Mesenchymal stem cell (in vitro differentiated cells and primary cell): ENCODE measurements around the gene GTPBP8.

Experiments
- DNase-seq: peaks from one replicate; pipeline ENCODE4 v3.0.0-alpha.2; 2013
- H2AFZ ChIP-seq: one replicate; pipeline ENCODE4 v1.6.1; 2013; ENCODE audit warnings: low read depth, mild to moderate bottlenecking, control low read depth, inconsistent platforms, low read length, moderate library complexity
- H2AK5ac ChIP-seq: 2 replicates; pipeline ENCODE4 v1.6.1; 2013; ENCODE audit warnings: low read length, moderate library complexity, mild to moderate bottlenecking, inconsistent platforms; ENCODE audit not compliant: severe bottlenecking
- H2BK120ac ChIP-seq: one replicate; pipeline ENCODE4 v1.6.1; 2013; ENCODE audit warnings: low read depth, mild to moderate bottlenecking, inconsistent platforms, low read length, moderate library complexity
- H2BK12ac ChIP-seq, 2 experiments: one replicate each; pipeline ENCODE4 v1.6.1; 2013; ENCODE audit warnings: inconsistent platforms in 2 of 2, low read length in 2 of 2, mild to moderate bottlenecking in 2 of 2, moderate library complexity in 2 of 2, control low read depth in 1 of 2
- H2BK15ac ChIP-seq: one replicate; pipeline ENCODE4 v1.6.1; 2013; ENCODE audit warnings: mild to moderate bottlenecking, low read depth, inconsistent platforms; ENCODE audit not compliant: poor library complexity, severe bottlenecking
- H2BK5ac ChIP-seq: 2 replicates; pipeline ENCODE4 v1.6.1; 2013; ENCODE audit warnings: low read depth, mild to moderate bottlenecking, low read length, control low read depth, inconsistent platforms; ENCODE audit not compliant: poor library complexity, severe bottlenecking
- H3K14ac ChIP-seq, 2 experiments: one replicate each; pipeline ENCODE4 v1.6.1; 2013; ENCODE audit warnings: inconsistent platforms in 2 of 2, low read length in 2 of 2, control low read depth in 1 of 2, mild to moderate bottlenecking in 1 of 2, moderate library complexity in 1 of 2
- H3K18ac ChIP-seq, 2 experiments: one replicate each; pipeline ENCODE4 v1.6.1; 2013; ENCODE audit warnings: inconsistent platforms in 2 of 2, low read length in 2 of 2, control low read depth in 1 of 2, low read depth in 1 of 2, mild to moderate bottlenecking in 1 of 2
- H3K23ac ChIP-seq, 2 experiments: one replicate each; pipeline ENCODE4 v1.6.1; 2013; ENCODE audit warnings: inconsistent platforms in 2 of 2, low read length in 2 of 2, mild to moderate bottlenecking in 2 of 2, moderate library complexity in 2 of 2, control low read depth in 1 of 2
- H3K27ac ChIP-seq: 2 replicates; pipeline ENCODE4 v1.5.1; 2013; ENCODE audit warnings: mild to moderate bottlenecking, moderate library complexity, low read length, control low read depth, inconsistent platforms; ENCODE audit not compliant: poor library complexity, severe bottlenecking
- H3K27me3 ChIP-seq, 2 experiments: 2 replicates each; pipeline versions ENCODE4 v1.6.1 to v1.7.0; 2013; ENCODE audit warnings: low read length in 2 of 2, mild to moderate bottlenecking in 2 of 2, moderate library complexity in 2 of 2, control low read depth in 1 of 2, inconsistent platforms in 1 of 2; ENCODE audit not compliant: control insufficient read depth in 1 of 2, insufficient read depth in 1 of 2
- H3K36me3 ChIP-seq, 2 experiments: 2 replicates each; pipeline versions ENCODE4 v1.6.1 to v1.7.0; 2013; ENCODE audit warnings: low read length in 2 of 2, control low read depth in 1 of 2, inconsistent platforms in 1 of 2, low read depth in 1 of 2, mild to moderate bottlenecking in 1 of 2; ENCODE audit not compliant: insufficient read depth in 2 of 2, control insufficient read depth in 1 of 2
- H3K4ac ChIP-seq, 2 experiments: one replicate each; pipeline ENCODE4 v1.6.1; 2013; ENCODE audit warnings: inconsistent platforms in 2 of 2, low read length in 2 of 2, mild to moderate bottlenecking in 2 of 2, moderate library complexity in 2 of 2, control low read depth in 1 of 2, low read depth in 1 of 2
- H3K4me1 ChIP-seq: 2 replicates; pipeline ENCODE4 v1.6.1; 2013; ENCODE audit warnings: low read depth, low read length, control low read depth; ENCODE audit not compliant: control insufficient read depth, insufficient read depth
- H3K4me2 ChIP-seq: 2 replicates; pipeline ENCODE4 v1.6.1; 2013; ENCODE audit warnings: low read length, mild to moderate bottlenecking, inconsistent platforms; ENCODE audit not compliant: poor library complexity, severe bottlenecking
- H3K4me3 ChIP-seq, 2 experiments: 2 replicates each; pipeline versions ENCODE4 v1.5.1 to v1.7.0; 2013; ENCODE audit warnings: low read length in 2 of 2, mild to moderate bottlenecking in 2 of 2, control low read depth in 1 of 2, low read depth in 1 of 2; ENCODE audit not compliant: insufficient read depth in 1 of 2
- H3K79me1 ChIP-seq: replicated peaks from 2 replicates; pipeline ENCODE4 v1.6.1; 2013; ENCODE audit warnings: mild to moderate bottlenecking, control low read depth, low read length, inconsistent platforms; ENCODE audit not compliant: poor library complexity, severe bottlenecking
- H3K9ac ChIP-seq: 2 replicates; pipeline ENCODE4 v1.7.0; 2013; ENCODE audit warnings: mild to moderate bottlenecking, low read length, moderate library complexity
- H3K9me3 ChIP-seq: 2 replicates; pipeline ENCODE4 v1.7.0; 2013; ENCODE audit warnings: mild to moderate bottlenecking, low read length; ENCODE audit not compliant: control insufficient read depth
- H4K8ac ChIP-seq: one replicate; pipeline ENCODE4 v1.6.1; 2013; ENCODE audit warnings: inconsistent platforms, mild to moderate bottlenecking, low read length, moderate library complexity
- H4K91ac ChIP-seq: one replicate; pipeline ENCODE4 v1.6.1; 2013; ENCODE audit warnings: mild to moderate bottlenecking, low read length, inconsistent platforms
- WGBS: methylation state at CpG from one replicate; pipeline ENCODE4 v1.1.7; 2013; ENCODE audit warnings: mixed read lengths; 5-methylcytosine and 5-hydroxymethylcytosine counted together

The GTPBP8 gene

GRCh38 chr3:112967828-112968227 is 23.0 kb upstream of the GTPBP8 start:
- no peaks in the 10 kb centered on the region for H3K36me3 ChIP-seq
- no peak overlapping the region for H2BK15ac ChIP-seq
- H3K9me3 ChIP-seq: peaks cover 3% of the 10 kb centered on the region
- H3K14ac ChIP-seq: no peak overlapping the region
- H3K9ac ChIP-seq: no peak overlapping the region
- no peak overlapping the region for H4K8ac ChIP-seq
- H3K27me3 ChIP-seq: peaks cover 0 to 7% of the 10 kb centered on the region in 2 experiments
- no peak overlapping the region for H2BK12ac ChIP-seq
- WGBS: 29% methylated on average over 1 of the region's 1 CpG
- no peak overlapping the region for H3K18ac ChIP-seq
- H3K4me3 ChIP-seq: no peak overlapping the region
- H2BK120ac ChIP-seq: no peak overlapping the region
- no peak overlapping the region for H3K4ac ChIP-seq
- H4K91ac ChIP-seq: no peak overlapping the region
- H3K4me2 ChIP-seq: no peak overlapping the region
- H3K4me1 ChIP-seq: no peaks in the 10 kb centered on the region
- H3K23ac ChIP-seq: no peak overlapping the region
- H2AK5ac ChIP-seq: no peak overlapping the region
- DNase-seq: no peak
- H2AFZ ChIP-seq: no peak overlapping the region
- H3K27ac ChIP-seq: no peak overlapping the region
- H2BK5ac ChIP-seq: no peak overlapping the region
- H3K79me1 ChIP-seq: no peaks in the 10 kb centered on the region

DNA sequence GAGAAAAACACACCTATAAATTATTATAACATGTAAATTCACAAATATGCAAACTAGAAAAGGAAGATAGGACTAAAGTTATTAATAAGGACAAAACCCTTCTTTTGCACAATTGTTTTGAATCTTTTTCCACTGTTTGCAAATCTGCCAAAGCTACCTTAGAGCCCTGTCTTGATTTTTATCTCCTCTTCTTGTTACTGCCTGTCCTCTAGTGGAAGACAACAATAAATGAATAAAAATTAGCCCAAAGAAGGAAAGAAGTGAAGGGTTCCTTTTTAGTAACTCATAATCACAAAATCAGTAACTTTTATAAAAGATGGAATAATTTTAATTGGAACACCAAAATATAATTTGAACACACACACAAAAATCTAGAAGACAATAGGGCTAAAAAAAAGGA is 18.6 kb upstream of the GTPBP8 start:
- Histone ChIP-seq H4K8ac (no peak overlapping the region), H3K4ac (no peak overlapping the region), H2BK15ac (no peak overlapping the region), H3K18ac (no peak overlapping the region), H3K14ac (no peak overlapping the region), H3K4me3 (no peak overlapping the region), H2BK12ac (no peak overlapping the region), H3K23ac (no peak overlapping the region), H2BK120ac (no peak overlapping the region), H2BK5ac (no peak overlapping the region), H3K27me3 (peaks cover 0 to 4% of the 10 kb centered on the region in 2 experiments), H3K36me3 (no peaks in the 10 kb centered on the region), H3K4me1 (no peaks in the 10 kb centered on the region), H2AFZ (no peak overlapping the region), H3K4me2 (no peak overlapping the region), H3K9me3 (no peaks in the 10 kb centered on the region), H4K91ac (no peak overlapping the region), H3K79me1 (no peaks in the 10 kb centered on the region), H3K9ac (no peak overlapping the region), H3K27ac (no peak overlapping the region), H2AK5ac (no peak overlapping the region)
- DNase-seq: no peak

- Histone ChIP-seq H3K9me3 (no peaks in the 10 kb centered on the region), H3K4me3 (no peak overlapping the region), H2BK120ac (no peak overlapping the region), H3K4ac (no peak overlapping the region), H2BK5ac (no peak overlapping the region), H3K36me3 (no peaks in the 10 kb centered on the region), H3K27me3 (peaks cover 0 to 4% of the 10 kb centered on the region in 2 experiments), H4K91ac (no peak overlapping the region), H2AK5ac (no peak overlapping the region), H3K23ac (no peak overlapping the region), H3K14ac (no peak overlapping the region), H3K4me1 (no peaks in the 10 kb centered on the region), H2BK12ac (no peak overlapping the region), H3K4me2 (no peak overlapping the region), H2BK15ac (no peak overlapping the region), H3K18ac (no peak overlapping the region), H3K9ac (no peak overlapping the region), H4K8ac (no peak overlapping the region), H2AFZ (no peak overlapping the region), H3K79me1 (no peaks in the 10 kb centered on the region), H3K27ac (no peak overlapping the region)
- no peak for DNase-seq
- WGBS: 73% methylated on average over 4 of the region's 5 CpGs
These were observed 17.2 kb upstream of the GTPBP8 start for GRCh38 chr3:112973325-112974177.

DNA sequence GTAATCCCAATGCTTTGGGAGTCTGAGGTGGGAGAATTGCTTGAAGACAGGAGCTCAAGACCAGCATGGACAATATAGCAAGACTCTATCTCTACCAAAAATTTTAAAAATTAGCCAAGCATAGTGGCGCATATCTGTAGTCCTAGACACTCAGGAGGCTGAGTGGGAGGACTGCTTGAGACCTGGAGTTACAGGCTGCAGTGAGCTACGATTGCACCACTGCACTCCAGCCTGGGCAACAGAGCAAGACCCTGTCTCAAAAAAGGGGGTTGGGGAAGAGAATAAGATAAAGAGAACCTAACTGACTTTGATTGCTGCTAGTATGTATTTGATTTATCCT is 16.6 kb upstream of the GTPBP8 start:
- Histone ChIP-seq H3K14ac (no peak overlapping the region), H4K91ac (no peak overlapping the region), H2BK15ac (no peak overlapping the region), H2AFZ (no peak overlapping the region), H4K8ac (no peak overlapping the region), H3K4me1 (no peaks in the 10 kb centered on the region), H3K9me3 (no peaks in the 10 kb centered on the region), H3K18ac (no peak overlapping the region), H3K4me2 (no peak overlapping the region), H3K4ac (no peak overlapping the region), H3K27ac (no peak overlapping the region), H3K4me3 (no peak overlapping the region), H3K9ac (no peak overlapping the region), H3K27me3 (peaks cover 0 to 4% of the 10 kb centered on the region in 2 experiments), H2BK5ac (no peak overlapping the region), H2BK120ac (no peak overlapping the region), H3K79me1 (no peaks in the 10 kb centered on the region), H3K23ac (no peak overlapping the region), H2AK5ac (no peak overlapping the region), H2BK12ac (no peak overlapping the region), H3K36me3 (no peaks in the 10 kb centered on the region)
- no peak for DNase-seq
- 84% methylated on average over 2 of the region's 2 CpGs for WGBS
